Esophagus squamous epithelium (tissue), 4 donors: Measurements from ENCODE around the gene CTBP1.

ENCODE experiments used
- POLR2A ChIP-seq, 4 donors: fragments of 450-650 bp; IDR thresholded peaks; one replicate each; pipeline ENCODE4 v1.6.1; 2017; ENCODE audit warnings: antibody characterized with exemption in 4 of 4, mild to moderate bottlenecking in 4 of 4, moderate library complexity in 3 of 4
- TF ChIP-seq, protein P1 (sequence below), 6 experiments: fragments of 450-650 bp in 4 of 6; fragments of 200-600 bp in 2 of 6; sonication (generic) in 2 of 6; IDR thresholded peaks; one replicate each; pipeline ENCODE4 v1.5.1; 2016 to 2019; ENCODE audit warnings: antibody characterized with exemption in 6 of 6, mild to moderate bottlenecking in 4 of 6, moderate library complexity in 4 of 6

GRCh38 chr4:1171311-1172227, 77.4 kb downstream of the CTBP1 start:
- TF ChIP-seq, protein P1, sequence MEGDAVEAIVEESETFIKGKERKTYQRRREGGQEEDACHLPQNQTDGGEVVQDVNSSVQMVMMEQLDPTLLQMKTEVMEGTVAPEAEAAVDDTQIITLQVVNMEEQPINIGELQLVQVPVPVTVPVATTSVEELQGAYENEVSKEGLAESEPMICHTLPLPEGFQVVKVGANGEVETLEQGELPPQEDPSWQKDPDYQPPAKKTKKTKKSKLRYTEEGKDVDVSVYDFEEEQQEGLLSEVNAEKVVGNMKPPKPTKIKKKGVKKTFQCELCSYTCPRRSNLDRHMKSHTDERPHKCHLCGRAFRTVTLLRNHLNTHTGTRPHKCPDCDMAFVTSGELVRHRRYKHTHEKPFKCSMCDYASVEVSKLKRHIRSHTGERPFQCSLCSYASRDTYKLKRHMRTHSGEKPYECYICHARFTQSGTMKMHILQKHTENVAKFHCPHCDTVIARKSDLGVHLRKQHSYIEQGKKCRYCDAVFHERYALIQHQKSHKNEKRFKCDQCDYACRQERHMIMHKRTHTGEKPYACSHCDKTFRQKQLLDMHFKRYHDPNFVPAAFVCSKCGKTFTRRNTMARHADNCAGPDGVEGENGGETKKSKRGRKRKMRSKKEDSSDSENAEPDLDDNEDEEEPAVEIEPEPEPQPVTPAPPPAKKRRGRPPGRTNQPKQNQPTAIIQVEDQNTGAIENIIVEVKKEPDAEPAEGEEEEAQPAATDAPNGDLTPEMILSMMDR (IDR thresholded peaks at IDR 0.05), result no peak
- TF ChIP-seq POLR2A (IDR thresholded peaks at IDR 0.05), result no peak
